ENCODE results near the gene GMPS. TPM values are rescaled to one million over a fixed set of nuclear protein-coding genes. Genes with fewer than 3 reads are reported as not detected.

Gene GMPS
- total and polyA plus RNA-seq, 9 of the 15 experiments (the other 6 are each of a cell fraction or from before 2014, with no cell fraction given): 73.7 to 282 (median 156) TPM

GRCh38 chr3:155979746-155980145, 109.3 kb downstream of the GMPS start:
- FAIRE-seq (no peak), DNase-seq (ENCODE audit: extremely low read depth in 1 of 4, low spot score in 3 of 4) (no peak), ATAC-seq (no peak)
- CTCF ChIA-PET (ENCODE audit: low intra/inter-chr PET ratio): no interaction called here
- H3K27ac ChIP-seq (ENCODE audit: extremely low read depth, low read depth, low read length): no peak overlapping the region
- H3K9me3 ChIP-seq (replicated peaks; ENCODE audit: control insufficient read depth, insufficient read depth, low read depth, low read length): no peaks in the 10 kb centered on the region
- POLR2A ChIA-PET: no interaction called here
- no peaks in the 10 kb centered on the region for H4K20me1 ChIP-seq (replicated peaks; ENCODE audit: control insufficient read depth, insufficient read depth, low read length)
- H3K4me1 ChIP-seq (replicated peaks in 1 of 2; ENCODE audit: control insufficient read depth in 2 of 2, insufficient read depth in 2 of 2, low read length in 2 of 2): no peaks in the 10 kb centered on the region
- intact Hi-C loops (cut with micrococcal nuclease) (loop anchor here (5.0 kb wide), 1 partner anchor 107 kb away; the partner anchor contains the start of gene GMPS), in situ Hi-C loops (cut with MboI) (no loop called here)
- H3K79me2 ChIP-seq (ENCODE audit: control insufficient read depth, insufficient read depth, low read length): no peaks in the 10 kb centered on the region
- H3K4me3 ChIP-seq: no peak overlapping the region
- H3K36me3 ChIP-seq (ENCODE audit: control insufficient read depth, insufficient read depth, low read length): no peaks in the 10 kb centered on the region
- no TSS peak for BruUV-seq (replicated peaks)
- no peaks in the 10 kb centered on the region for H3K27me3 ChIP-seq (ENCODE audit: control insufficient read depth in 2 of 2, insufficient read depth in 2 of 2, low read length in 2 of 2)
- no peak overlapping the region for H3K9ac ChIP-seq (ENCODE audit: insufficient read depth in 1 of 2, low read depth in 2 of 2, low read length in 2 of 2)
- WGBS (ENCODE audit: insufficient coverage, low coverage, missing lambda C conversion rate): 12% methylated on average over 3 of the region's 3 CpGs
- no peaks in the 10 kb centered on the region for H3K9me1 ChIP-seq (ENCODE audit: control insufficient read depth, insufficient read depth, low read length)
- H3K4me2 ChIP-seq (ENCODE audit: insufficient read depth, low read length): no peak overlapping the region
- no peak overlapping the region for H2AFZ ChIP-seq (ENCODE audit: low read depth, low read length)
- TF ChIP-seq EWSR1 (IDR thresholded peaks at IDR 0.05; ENCODE audit: borderline replicate concordance, low read depth, partially characterized antibody) (no peak), ZNF354B (CRISPR knock-in tag; IDR thresholded peaks at IDR 0.05) (no peak), STAG1 (CRISPR knock-in tag; IDR thresholded peaks at IDR 0.05; ENCODE audit: borderline replicate concordance) (no peak), THRA (IDR thresholded peaks at IDR 0.05) (no peak), MED1 (CRISPR knock-in tag; IDR thresholded peaks at IDR 0.05; ENCODE audit: borderline replicate concordance) (no peak), SAFB2 (IDR thresholded peaks at IDR 0.05; ENCODE audit: borderline replicate concordance, low read depth, low read length, severe bottlenecking) (no peak), FOXJ3 (CRISPR knock-in tag; IDR thresholded peaks at IDR 0.05) (no peak), ZNF277 (CRISPR knock-in tag; IDR thresholded peaks at IDR 0.05; ENCODE audit: borderline replicate concordance) (no peak), JUNB (CRISPR knock-in tag; conservative IDR thresholded peaks at IDR 0.05) (no peak), CREB5 (CRISPR knock-in tag; IDR thresholded peaks at IDR 0.05) (no peak), HCFC1 (IDR thresholded peaks at IDR 0.05; ENCODE audit: low read depth, low read length) (no peak), RFX7 (CRISPR knock-in tag; IDR thresholded peaks at IDR 0.05) (no peak), TBL1XR1 (IDR thresholded peaks at IDR 0.05; ENCODE audit: low read length in 2 of 2) (no peak), ELF2 (CRISPR knock-in tag; IDR thresholded peaks at IDR 0.05) (no peak)
- TF ChIP-seq, protein P1, sequence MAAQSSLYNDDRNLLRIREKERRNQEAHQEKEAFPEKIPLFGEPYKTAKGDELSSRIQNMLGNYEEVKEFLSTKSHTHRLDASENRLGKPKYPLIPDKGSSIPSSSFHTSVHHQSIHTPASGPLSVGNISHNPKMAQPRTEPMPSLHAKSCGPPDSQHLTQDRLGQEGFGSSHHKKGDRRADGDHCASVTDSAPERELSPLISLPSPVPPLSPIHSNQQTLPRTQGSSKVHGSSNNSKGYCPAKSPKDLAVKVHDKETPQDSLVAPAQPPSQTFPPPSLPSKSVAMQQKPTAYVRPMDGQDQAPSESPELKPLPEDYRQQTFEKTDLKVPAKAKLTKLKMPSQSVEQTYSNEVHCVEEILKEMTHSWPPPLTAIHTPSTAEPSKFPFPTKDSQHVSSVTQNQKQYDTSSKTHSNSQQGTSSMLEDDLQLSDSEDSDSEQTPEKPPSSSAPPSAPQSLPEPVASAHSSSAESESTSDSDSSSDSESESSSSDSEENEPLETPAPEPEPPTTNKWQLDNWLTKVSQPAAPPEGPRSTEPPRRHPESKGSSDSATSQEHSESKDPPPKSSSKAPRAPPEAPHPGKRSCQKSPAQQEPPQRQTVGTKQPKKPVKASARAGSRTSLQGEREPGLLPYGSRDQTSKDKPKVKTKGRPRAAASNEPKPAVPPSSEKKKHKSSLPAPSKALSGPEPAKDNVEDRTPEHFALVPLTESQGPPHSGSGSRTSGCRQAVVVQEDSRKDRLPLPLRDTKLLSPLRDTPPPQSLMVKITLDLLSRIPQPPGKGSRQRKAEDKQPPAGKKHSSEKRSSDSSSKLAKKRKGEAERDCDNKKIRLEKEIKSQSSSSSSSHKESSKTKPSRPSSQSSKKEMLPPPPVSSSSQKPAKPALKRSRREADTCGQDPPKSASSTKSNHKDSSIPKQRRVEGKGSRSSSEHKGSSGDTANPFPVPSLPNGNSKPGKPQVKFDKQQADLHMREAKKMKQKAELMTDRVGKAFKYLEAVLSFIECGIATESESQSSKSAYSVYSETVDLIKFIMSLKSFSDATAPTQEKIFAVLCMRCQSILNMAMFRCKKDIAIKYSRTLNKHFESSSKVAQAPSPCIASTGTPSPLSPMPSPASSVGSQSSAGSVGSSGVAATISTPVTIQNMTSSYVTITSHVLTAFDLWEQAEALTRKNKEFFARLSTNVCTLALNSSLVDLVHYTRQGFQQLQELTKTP (IDR thresholded peaks at IDR 0.05; ENCODE audit: low read depth in 1 of 2, partially characterized antibody in 2 of 2): no peak

All from K562 (cell line).